ENCODE data around the gene PGM5. TPM values are rescaled to one million over a fixed set of nuclear protein-coding genes. Genes with fewer than 3 reads are reported as not detected.

PGM5 gene
- total and polyA plus RNA-seq, 2 experiments from 2014 or later = 16.8 to 121 TPM

DNA sequence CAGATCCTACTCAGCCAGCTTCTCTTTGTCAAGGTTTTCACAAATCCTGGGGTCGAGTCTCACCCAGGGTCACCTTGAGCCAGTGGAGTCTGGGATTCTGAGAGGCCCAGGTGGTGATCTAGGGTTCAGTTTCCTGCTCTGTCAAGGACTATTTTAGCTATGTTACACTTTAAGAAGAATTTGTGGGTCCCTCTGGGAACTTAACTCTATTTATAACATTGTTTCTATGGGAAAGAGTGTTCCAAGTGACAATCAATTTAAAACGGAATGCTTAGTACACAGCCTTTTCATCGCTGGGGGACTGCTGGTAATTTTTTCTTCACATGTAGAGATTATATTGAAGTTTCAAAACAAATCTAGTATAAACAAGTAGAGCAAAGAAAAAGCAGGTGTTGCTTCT is 211.2 kb downstream of the PGM5 start:
- no peak for DNase-seq (ENCODE audit: low read depth in 1 of 2, low spot score in 1 of 2)
- H3K27ac ChIP-seq = no peak overlapping the region
- peaks cover 12% of the 10 kb centered on the region for H3K27me3 ChIP-seq
- no peaks in the 10 kb centered on the region for H3K9me3 ChIP-seq (ENCODE audit: low read depth)
- no peaks in the 10 kb centered on the region for H3K4me1 ChIP-seq (ENCODE audit: low read depth)
- no peaks in the 10 kb centered on the region for H3K36me3 ChIP-seq
- H3K4me3 ChIP-seq = no peak overlapping the region
- TF ChIP-seq, protein P1, sequence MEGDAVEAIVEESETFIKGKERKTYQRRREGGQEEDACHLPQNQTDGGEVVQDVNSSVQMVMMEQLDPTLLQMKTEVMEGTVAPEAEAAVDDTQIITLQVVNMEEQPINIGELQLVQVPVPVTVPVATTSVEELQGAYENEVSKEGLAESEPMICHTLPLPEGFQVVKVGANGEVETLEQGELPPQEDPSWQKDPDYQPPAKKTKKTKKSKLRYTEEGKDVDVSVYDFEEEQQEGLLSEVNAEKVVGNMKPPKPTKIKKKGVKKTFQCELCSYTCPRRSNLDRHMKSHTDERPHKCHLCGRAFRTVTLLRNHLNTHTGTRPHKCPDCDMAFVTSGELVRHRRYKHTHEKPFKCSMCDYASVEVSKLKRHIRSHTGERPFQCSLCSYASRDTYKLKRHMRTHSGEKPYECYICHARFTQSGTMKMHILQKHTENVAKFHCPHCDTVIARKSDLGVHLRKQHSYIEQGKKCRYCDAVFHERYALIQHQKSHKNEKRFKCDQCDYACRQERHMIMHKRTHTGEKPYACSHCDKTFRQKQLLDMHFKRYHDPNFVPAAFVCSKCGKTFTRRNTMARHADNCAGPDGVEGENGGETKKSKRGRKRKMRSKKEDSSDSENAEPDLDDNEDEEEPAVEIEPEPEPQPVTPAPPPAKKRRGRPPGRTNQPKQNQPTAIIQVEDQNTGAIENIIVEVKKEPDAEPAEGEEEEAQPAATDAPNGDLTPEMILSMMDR (IDR thresholded peaks at IDR 0.05; ENCODE audit: low read depth, low read length) = no peak

DNA sequence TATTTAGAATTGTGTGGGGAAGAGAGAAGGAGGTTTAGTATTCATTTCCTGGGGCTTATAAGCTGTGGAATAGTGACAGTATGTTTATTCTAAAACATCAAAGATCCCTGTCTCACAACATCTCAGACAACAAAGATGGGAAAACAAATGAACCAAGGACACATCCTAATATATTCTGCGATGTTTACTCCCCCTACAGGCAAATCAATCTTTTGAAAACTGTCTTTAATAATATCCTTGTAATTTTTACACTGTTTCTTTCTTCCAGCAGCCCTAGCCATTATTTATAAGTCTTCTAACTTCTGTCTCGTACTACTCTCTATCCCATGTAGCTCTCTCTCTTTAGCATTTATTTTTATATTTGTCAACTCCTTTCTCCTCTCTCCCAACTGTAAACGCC is 217.7 kb downstream of the PGM5 start:
- DNase-seq (ENCODE audit: low read depth in 1 of 2, low spot score in 1 of 2) = peak in 1 of 2 donors; percentile 16
- no peaks in the 10 kb centered on the region for H3K9me3 ChIP-seq (ENCODE audit: low read depth)
- TF ChIP-seq, protein P1 (IDR thresholded peaks at IDR 0.05; ENCODE audit: low read depth, low read length) = peak; percentile 35
- H3K36me3 ChIP-seq = no peaks in the 10 kb centered on the region
- H3K4me3 ChIP-seq = no peak overlapping the region
- no peaks in the 10 kb centered on the region for H3K27me3 ChIP-seq
- no peaks in the 10 kb centered on the region for H3K4me1 ChIP-seq (ENCODE audit: low read depth)
- H3K27ac ChIP-seq = no peak overlapping the region

DNA sequence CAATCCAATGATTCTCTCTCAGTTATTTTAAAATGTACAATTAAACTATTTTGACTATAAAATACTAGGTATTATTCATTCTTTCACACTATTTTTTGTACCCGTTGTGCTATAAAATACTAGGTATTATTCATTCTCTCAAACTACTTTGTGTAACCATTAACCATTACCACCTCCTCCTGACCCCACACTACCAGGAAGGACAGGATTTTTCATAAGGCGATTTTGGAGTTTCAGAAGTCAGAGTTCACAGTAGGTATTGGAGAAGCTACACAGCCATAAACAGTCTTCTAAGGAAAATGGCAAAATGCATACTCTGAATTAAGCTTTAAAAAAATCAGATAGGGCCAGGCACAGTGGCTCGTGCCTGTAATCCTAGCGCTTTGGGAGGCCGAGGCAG is 219.4 kb downstream of the PGM5 start:
- no peaks in the 10 kb centered on the region for H3K27me3 ChIP-seq
- DNase-seq (ENCODE audit: low read depth in 1 of 2, low spot score in 1 of 2) = no peak
- H3K27ac ChIP-seq = no peak overlapping the region
- H3K4me1 ChIP-seq (ENCODE audit: low read depth) = no peaks in the 10 kb centered on the region
- no peaks in the 10 kb centered on the region for H3K36me3 ChIP-seq
- H3K4me3 ChIP-seq = no peak overlapping the region
- no peaks in the 10 kb centered on the region for H3K9me3 ChIP-seq (ENCODE audit: low read depth)
- TF ChIP-seq, protein P1 (IDR thresholded peaks at IDR 0.05; ENCODE audit: low read depth, low read length) = no peak

DNA sequence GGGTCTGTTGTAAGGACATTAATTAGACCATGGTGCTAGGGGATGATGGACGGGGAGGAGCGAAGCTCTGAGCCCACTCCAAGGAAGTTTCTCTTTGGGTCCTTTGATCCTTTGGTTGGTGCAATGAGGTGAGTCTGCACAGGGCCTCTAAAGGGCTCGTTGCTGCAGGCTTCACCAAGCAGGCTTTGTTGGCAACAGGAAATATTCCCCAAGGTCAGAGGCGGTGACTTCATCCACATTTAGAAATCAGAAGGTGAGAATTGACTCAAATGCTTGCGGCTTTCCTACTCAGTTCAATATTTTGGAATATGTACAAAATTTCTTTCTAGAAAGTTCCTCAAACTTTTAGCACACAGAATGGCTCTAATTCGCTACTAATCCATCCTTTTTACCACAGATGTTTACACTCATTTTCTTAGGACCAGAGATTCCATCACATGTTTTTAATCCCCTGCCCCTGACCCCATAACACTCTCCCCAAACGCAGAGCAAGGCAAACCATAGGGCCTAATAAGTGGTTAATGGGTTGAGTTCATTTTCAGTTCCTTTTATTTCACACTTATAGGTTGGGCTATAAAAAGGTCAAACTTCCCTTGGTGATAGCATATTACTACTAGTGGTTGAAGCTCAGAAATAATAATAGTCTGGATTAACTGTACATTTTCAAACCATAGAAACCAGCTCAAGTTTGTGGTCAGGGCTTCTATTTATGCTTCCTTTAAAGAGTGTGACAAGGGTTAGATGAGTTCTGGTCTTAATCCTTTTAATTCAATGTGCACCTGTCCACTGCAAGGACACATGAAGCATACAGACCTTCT is 221.6 kb downstream of the PGM5 start:
- TF ChIP-seq, protein P1 (IDR thresholded peaks at IDR 0.05; ENCODE audit: low read depth, low read length) = no peak
- Histone ChIP-seq H3K36me3 (no peaks in the 10 kb centered on the region), H3K27me3 (no peaks in the 10 kb centered on the region), H3K4me1 (ENCODE audit: low read depth) (no peaks in the 10 kb centered on the region), H3K27ac (no peak overlapping the region), H3K4me3 (no peak overlapping the region), H3K9me3 (ENCODE audit: low read depth) (no peaks in the 10 kb centered on the region)
- DNase-seq (ENCODE audit: low read depth in 1 of 2, low spot score in 1 of 2) = no peak

Other genes starting within 250 kb of the PGM5 start
- 11.1 and 39.3 TPM in 2 replicates for gene ZNG1C, start 114.6 kb upstream of the PGM5 start, total RNA-seq
- gene ZNG1C, start 114.6 kb upstream of the PGM5 start, polyA plus RNA-seq = 38.2 and 43.7 TPM in 2 replicates
- 0.21 TPM in 1 of 2 replicates, not detected in the other for gene FOXD4L3, start 53.7 kb upstream of the PGM5 start, total RNA-seq
- 0.28 TPM in 1 of 2 replicates, not detected in the other for gene FOXD4L3, start 53.7 kb upstream of the PGM5 start, polyA plus RNA-seq
- not detected in 2 replicates for gene TMEM252, start 184.3 kb downstream of the PGM5 start, total RNA-seq
- 0.76 TPM in 1 of 2 replicates, not detected in the other for gene TMEM252, start 184.3 kb downstream of the PGM5 start, polyA plus RNA-seq